BLaER1 treated with 17β-estradiol and CSF1 and Interleukin-3, amounts not matched to agents 10 nM and 100 nM (cell line): ENCODE measurements around the gene ZIC1.
A peak's percentile ranks its signal among the peaks of the same experiment; 100 is the strongest.

Experiments
- H3K27ac ChIP-seq, 11 experiments: shearing (Covaris generic); formaldehyde crosslinking; 2 replicates each; pipeline ENCODE4 v1.8.1; 2022
- H3K27me3 ChIP-seq, 11 experiments: shearing (Covaris generic); formaldehyde crosslinking; 2 replicates each; pipeline ENCODE4 v1.8.1; 2022
- H3K36me3 ChIP-seq, 11 experiments: shearing (Covaris generic); formaldehyde crosslinking; 2 replicates each; pipeline ENCODE4 v1.8.1; 2022
- H3K4me1 ChIP-seq, 10 experiments: shearing (Covaris generic); formaldehyde crosslinking; 2 replicates each; pipeline ENCODE4 v1.8.1; 2022
- H3K4me2 ChIP-seq, 11 experiments: shearing (Covaris generic); formaldehyde crosslinking; 2 replicates each; pipeline ENCODE4 v1.8.1; 2022
- H3K4me3 ChIP-seq, 10 experiments: shearing (Covaris generic); formaldehyde crosslinking; 2 replicates each; pipeline ENCODE4 v1.8.1; 2022
- H3K9ac ChIP-seq, 11 experiments: shearing (Covaris generic); formaldehyde crosslinking; 2 replicates each; pipeline ENCODE4 v1.8.1; 2022
- H3K9me3 ChIP-seq, 11 experiments: shearing (Covaris generic); formaldehyde crosslinking; replicated peaks in 1 of 11; 2 replicates each; pipeline ENCODE4 v1.8.1; 2022
- H4K20me1 ChIP-seq, 11 experiments: shearing (Covaris generic); formaldehyde crosslinking; 2 replicates each; pipeline ENCODE4 v1.8.1; 2022
- Cebpa-rat ChIP-seq, 11 experiments: shearing (Covaris generic); IDR thresholded peaks; 2 replicates each; pipeline ENCODE4 v1.8.1; 2022

The ZIC1 gene

GRCh38 chr3:147398813-147399534, 10.2 kb upstream of the ZIC1 start:
- peaks cover 25 to 62% (median 45%) of the 10 kb centered on the region in 11 experiments for H3K27me3 ChIP-seq
- no peak overlapping the region for H3K4me3 ChIP-seq
- H3K27ac ChIP-seq: no peak overlapping the region
- H3K4me1 ChIP-seq: peaks cover 0 to 13% (median 0%) of the 10 kb centered on the region in 10 experiments; a peak in 4 of 20 replicates
- no peak overlapping the region for H3K4me2 ChIP-seq
- no peak for TF ChIP-seq Cebpa-rat (IDR thresholded peaks at IDR 0.05)
- no peaks in the 10 kb centered on the region for H3K36me3 ChIP-seq
- no peak overlapping the region for H3K9ac ChIP-seq
- no peaks in the 10 kb centered on the region for H4K20me1 ChIP-seq
- peaks cover 42 to 54% (median 48%) of the 10 kb centered on the region in 11 experiments for H3K9me3 ChIP-seq

- H3K9ac ChIP-seq: no peak overlapping the region
- no peak overlapping the region for H3K27ac ChIP-seq
- no peaks in the 10 kb centered on the region; a peak in 1 of 22 replicates for H4K20me1 ChIP-seq
- H3K4me1 ChIP-seq: peaks cover 0 to 13% (median 0%) of the 10 kb centered on the region in 10 experiments; a peak in 4 of 20 replicates
- no peaks in the 10 kb centered on the region for H3K36me3 ChIP-seq
- no peak overlapping the region for H3K4me2 ChIP-seq
- H3K4me3 ChIP-seq: no peak overlapping the region
- TF ChIP-seq Cebpa-rat (IDR thresholded peaks at IDR 0.05): no peak
- peaks cover 35 to 62% (median 45%) of the 10 kb centered on the region in 11 experiments for H3K27me3 ChIP-seq
- H3K9me3 ChIP-seq: peaks cover 32 to 54% (median 42%) of the 10 kb centered on the region in 11 experiments
Observed at GRCh38 chr3:147400111-147400510, 9.1 kb upstream of the ZIC1 start.

- Histone ChIP-seq H3K4me3 (no peak overlapping the region), H3K27ac (no peak overlapping the region), H4K20me1 (peaks cover 0 to 3% (median 0%) of the 10 kb centered on the region in 11 experiments; a peak in 3 of 22 replicates), H3K36me3 (no peaks in the 10 kb centered on the region), H3K9ac (no peak overlapping the region), H3K4me2 (no peak overlapping the region), H3K27me3 (peaks cover 41 to 64% (median 53%) of the 10 kb centered on the region in 11 experiments), H3K9me3 (peaks cover 23 to 53% (median 42%) of the 10 kb centered on the region in 11 experiments), H3K4me1 (peaks cover 0 to 13% (median 1%) of the 10 kb centered on the region in 10 experiments; a peak in 12 of 20 replicates)
- TF ChIP-seq Cebpa-rat (IDR thresholded peaks at IDR 0.05): no peak
Observed at GRCh38 chr3:147400999-147401398, 8.2 kb upstream of the ZIC1 start.

- no peaks in the 10 kb centered on the region for H3K36me3 ChIP-seq
- no peak for TF ChIP-seq Cebpa-rat (IDR thresholded peaks at IDR 0.05)
- no peak overlapping the region for H3K9ac ChIP-seq
- no peak overlapping the region for H3K4me3 ChIP-seq
- H3K4me2 ChIP-seq: no peak overlapping the region
- H3K9me3 ChIP-seq: peaks cover 19 to 48% (median 38%) of the 10 kb centered on the region in 11 experiments
- no peak overlapping the region for H3K27ac ChIP-seq
- peaks cover 4 to 15% (median 5%) of the 10 kb centered on the region in 10 experiments for H3K4me1 ChIP-seq
- peaks cover 46 to 68% (median 57%) of the 10 kb centered on the region in 11 experiments for H3K27me3 ChIP-seq
- H4K20me1 ChIP-seq: peaks cover 0 to 7% (median 0%) of the 10 kb centered on the region in 11 experiments; a peak in 3 of 22 replicates
Observed at GRCh38 chr3:147401421-147401820, 7.7 kb upstream of the ZIC1 start.

- Histone ChIP-seq H3K4me1 (peaks cover 11 to 22% (median 13%) of the 10 kb centered on the region in 10 experiments), H3K4me2 (peak overlapping the region in 1 of 11 experiments; percentile 38; a peak in 2 of 22 replicates), H3K27me3 (peaks cover 53 to 76% (median 64%) of the 10 kb centered on the region in 11 experiments), H3K9ac (no peak overlapping the region), H3K36me3 (no peaks in the 10 kb centered on the region), H3K27ac (no peak overlapping the region), H3K4me3 (no peak overlapping the region), H3K9me3 (peaks cover 11 to 42% (median 31%) of the 10 kb centered on the region in 11 experiments; a peak in 21 of 22 replicates), H4K20me1 (peaks cover 0 to 12% (median 0%) of the 10 kb centered on the region in 11 experiments; a peak in 7 of 22 replicates)
- TF ChIP-seq Cebpa-rat (IDR thresholded peaks at IDR 0.05): no peak
Observed at GRCh38 chr3:147402159-147402558, 7.0 kb upstream of the ZIC1 start.

- H4K20me1 ChIP-seq: peaks cover 0 to 16% (median 5%) of the 10 kb centered on the region in 11 experiments; a peak in 7 of 22 replicates
- no peak overlapping the region for H3K9ac ChIP-seq
- no peak for TF ChIP-seq Cebpa-rat (IDR thresholded peaks at IDR 0.05)
- H3K4me1 ChIP-seq: peaks cover 12 to 25% (median 14%) of the 10 kb centered on the region in 10 experiments
- peaks cover 67 to 84% (median 78%) of the 10 kb centered on the region in 11 experiments for H3K27me3 ChIP-seq
- peaks cover 11 to 42% (median 28%) of the 10 kb centered on the region in 11 experiments for H3K9me3 ChIP-seq
- no peak overlapping the region for H3K4me3 ChIP-seq
- H3K36me3 ChIP-seq: no peaks in the 10 kb centered on the region
- no peak overlapping the region; a peak in 1 of 22 replicates for H3K4me2 ChIP-seq
- no peak overlapping the region for H3K27ac ChIP-seq
Observed at GRCh38 chr3:147403511-147403910, 5.7 kb upstream of the ZIC1 start.

GRCh38 chr3:147404000-147404799, 5.0 kb upstream of the ZIC1 start:
- H3K9me3 ChIP-seq: peaks cover 18 to 48% (median 33%) of the 10 kb centered on the region in 11 experiments
- H3K4me3 ChIP-seq: no peak overlapping the region
- H3K36me3 ChIP-seq: no peaks in the 10 kb centered on the region
- no peak overlapping the region for H3K9ac ChIP-seq
- H3K4me2 ChIP-seq: no peak overlapping the region
- peaks cover 12 to 25% (median 14%) of the 10 kb centered on the region in 10 experiments for H3K4me1 ChIP-seq
- H3K27ac ChIP-seq: no peak overlapping the region
- no peak for TF ChIP-seq Cebpa-rat (IDR thresholded peaks at IDR 0.05)
- H4K20me1 ChIP-seq: peaks cover 0 to 16% (median 5%) of the 10 kb centered on the region in 11 experiments; a peak in 7 of 22 replicates
- peaks cover 73 to 91% (median 84%) of the 10 kb centered on the region in 11 experiments for H3K27me3 ChIP-seq

GRCh38 chr3:147404800-147405230, 4.3 kb upstream of the ZIC1 start:
- Histone ChIP-seq H3K27me3 (peaks cover 80 to 97% (median 91%) of the 10 kb centered on the region in 11 experiments), H3K27ac (no peak overlapping the region)

More at GRCh38 chr3:147404800-147405230, 4.3 kb upstream of the ZIC1 start:
- peaks cover 0 to 16% (median 5%) of the 10 kb centered on the region in 11 experiments; a peak in 7 of 22 replicates for H4K20me1 ChIP-seq
- H3K9me3 ChIP-seq: peaks cover 24 to 54% (median 39%) of the 10 kb centered on the region in 11 experiments
- TF ChIP-seq Cebpa-rat (IDR thresholded peaks at IDR 0.05): no peak
- H3K4me3 ChIP-seq: no peak overlapping the region
- H3K4me2 ChIP-seq: no peak overlapping the region
- no peak overlapping the region for H3K9ac ChIP-seq
- peaks cover 12 to 25% (median 14%) of the 10 kb centered on the region in 10 experiments for H3K4me1 ChIP-seq
- no peaks in the 10 kb centered on the region for H3K36me3 ChIP-seq
